Endothelial cell of umbilical vein (primary cell): ENCODE results near the gene FLRT3. TPM values are rescaled to one million over a fixed set of nuclear protein-coding genes. Genes with fewer than 3 reads are reported as not detected.

ENCODE experiments used
- BruUV-seq: library from RNA; stranded (reverse); fragments of 400-500 nt; replicated peaks from 2 replicates; lab custom pipeline; 2021; lab: Mats Ljungman, UMichigan
- CTCF ChIA-PET: fragments of 300-600, 350-600 bp; sonication (Branson Sonifier 250); formaldehyde crosslinking; loops from one replicate; lab custom pipeline; 2021; ENCODE audit warnings: antibody characterized with exemption, inconsistent platforms; lab: Charles Lee
- POLR2A ChIA-PET: fragments of 300-600, 350-600 bp; sonication (Branson Sonifier 250); formaldehyde crosslinking; loops from one replicate; lab custom pipeline; 2021; ENCODE audit warnings: antibody characterized with exemption, inconsistent platforms; lab: Charles Lee
- DNase-seq: peaks from one replicate; pipeline ENCODE4 v3.0.0-alpha.2; 2011; ENCODE audit warnings: low read depth, low spot score
- FAIRE-seq: peaks from 2 replicates; lab custom pipeline; 2011; peaks lifted over from hg19 to GRCh38; lab: Jason Lieb, UNC
- H2AFZ ChIP-seq: 2 replicates; pipeline ENCODE4 v1.6.0; 2012; ENCODE audit warnings: low read depth, low read length, control low read depth, inconsistent platforms
- H3K27ac ChIP-seq: 2 replicates; pipeline ENCODE4 v1.5.1; 2011; ENCODE audit warnings: low read depth, mild to moderate bottlenecking, control low read depth, low read length, moderate library complexity; ENCODE audit not compliant: insufficient read depth
- H3K27me3 ChIP-seq, 2 experiments: 2 replicates each; pipeline versions ENCODE4 v1.6.0 to v1.6.1; 2011; ENCODE audit warnings: low read length in 2 of 2, mixed read lengths in 1 of 2; ENCODE audit not compliant: control insufficient read depth in 2 of 2, insufficient read depth in 2 of 2
- H3K36me3 ChIP-seq, 2 experiments: 2 replicates in 1 of 2; 3 replicates in 1 of 2; pipeline ENCODE4 v1.5.1; 2011; ENCODE audit warnings: low read length in 2 of 2, mild to moderate bottlenecking in 1 of 2, moderate library complexity in 1 of 2; ENCODE audit not compliant: control insufficient read depth in 2 of 2, insufficient read depth in 2 of 2; ENCODE audit errors: extremely low read depth in 1 of 2
- H3K4me1 ChIP-seq: 3 replicates; pipeline ENCODE4 v1.5.1; 2011; ENCODE audit warnings: mild to moderate bottlenecking, low read length; ENCODE audit not compliant: control insufficient read depth, insufficient read depth; ENCODE audit errors: extremely low read depth
- H3K4me2 ChIP-seq: 2 replicates; pipeline ENCODE4 v1.6.1; 2011; ENCODE audit warnings: low read length, control low read depth, mixed read lengths; ENCODE audit not compliant: insufficient read depth
- H3K4me3 ChIP-seq, 3 experiments: fragments of 200-600 bp in 1 of 3; sonication (generic), shearing (Covaris generic) in 1 of 3; replicated peaks in 1 of 3; 2 replicates each; pipeline ENCODE4 v1.5.1; 2011 to 2016; ENCODE audit warnings: control low read depth in 3 of 3, low read length in 3 of 3, mild to moderate bottlenecking in 2 of 3, inconsistent platforms in 1 of 3, low read depth in 1 of 3, moderate library complexity in 1 of 3; ENCODE audit not compliant: insufficient read depth in 1 of 3
- H3K79me2 ChIP-seq: 2 replicates; pipeline ENCODE4 v1.6.0; 2012; ENCODE audit warnings: low read length, inconsistent platforms; ENCODE audit not compliant: control insufficient read depth, insufficient read depth
- H3K9ac ChIP-seq: replicated peaks from 2 replicates; pipeline ENCODE3; 2011; ENCODE audit warnings: low read length, control low read depth; ENCODE audit not compliant: insufficient read depth; ENCODE audit errors: extremely low read depth
- H3K9me1 ChIP-seq: replicated peaks from 3 replicates; pipeline ENCODE4 v1.6.0; 2011; ENCODE audit warnings: mild to moderate bottlenecking, low read length; ENCODE audit not compliant: control insufficient read depth, insufficient read depth; ENCODE audit errors: extremely low read depth
- H3K9me3 ChIP-seq: replicated peaks from 2 replicates; pipeline ENCODE4 v1.5.1; 2012; ENCODE audit warnings: low read length, inconsistent platforms; ENCODE audit not compliant: control insufficient read depth, insufficient read depth
- H4K20me1 ChIP-seq: replicated peaks from 2 replicates; pipeline ENCODE3; 2011; ENCODE audit warnings: mild to moderate bottlenecking, low read length; ENCODE audit not compliant: control insufficient read depth, insufficient read depth; ENCODE audit errors: extremely low read depth
- CTCF ChIP-seq, 2 donors: IDR thresholded peaks; 1 replicate in 1 of 2; 2 replicates in 1 of 2; pipeline ENCODE4 v1.5.1; 2011; ENCODE audit warnings: low read length in 2 of 2, mild to moderate bottlenecking in 2 of 2, moderate library complexity in 2 of 2, control low read depth in 1 of 2, inconsistent platforms in 1 of 2, low read depth in 1 of 2; ENCODE audit not compliant: insufficient read depth in 1 of 2; ENCODE audit errors: extremely low read depth in 1 of 2
- EZH2 ChIP-seq: IDR thresholded peaks from 2 replicates; pipeline ENCODE4 v1.6.1; 2012; ENCODE audit warnings: borderline replicate concordance, low read depth, mild to moderate bottlenecking, moderate library complexity, low read length, inconsistent platforms; ENCODE audit not compliant: severe bottlenecking
- FOS ChIP-seq: IDR thresholded peaks from 2 replicates; pipeline ENCODE4 v1.6.1; 2011; ENCODE audit warnings: mild to moderate bottlenecking, low read length, moderate library complexity, borderline replicate concordance; ENCODE audit not compliant: insufficient read depth
- GATA2 ChIP-seq: IDR thresholded peaks from 2 replicates; pipeline ENCODE4 v1.7.0; 2011; ENCODE audit warnings: low read depth, mild to moderate bottlenecking, moderate library complexity, mixed read lengths, low read length; ENCODE audit not compliant: insufficient read length, insufficient read depth
- MAX ChIP-seq: IDR thresholded peaks from 2 replicates; pipeline ENCODE4 v1.6.1; 2011; ENCODE audit not compliant: insufficient read depth, insufficient read length
- MYC ChIP-seq: IDR thresholded peaks from one replicate; pipeline ENCODE4 v1.6.1; 2011; ENCODE audit warnings: mild to moderate bottlenecking, low read depth, low read length
- POLR2A ChIP-seq: IDR thresholded peaks from 2 replicates; pipeline ENCODE4 v1.6.1; 2012; ENCODE audit warnings: low read depth, mild to moderate bottlenecking, control low read depth, low read length
- POLR2AphosphoS5 ChIP-seq: IDR thresholded peaks from 2 replicates; pipeline ENCODE4 v1.6.1; 2012; ENCODE audit warnings: low read depth, mild to moderate bottlenecking, control low read depth, low read length, moderate library complexity; ENCODE audit not compliant: insufficient read depth
- dilution Hi-C: fragments of 300-500 bp; cut with MboI; formaldehyde crosslinking; loops from one replicate; pipeline ENCODE4 v1.15.0; 2019; ENCODE audit warnings: low sequenced_read_pairs; ENCODE audit not compliant: extremely low pct_ligation_motif_present
- intact Hi-C: fragments of 100-400 bp; cut with micrococcal nuclease; formaldehyde crosslinking; loops from one replicate; pipeline ENCODE4 v1.10.0; 2022
- polyA plus RNA-seq, 4 experiments: library from polyadenylated mRNA; depleted of rRNA in 3 of 4; stranded (reverse) in 3 of 4; unstranded in 1 of 4; fragments of >200 nt; gene quantifications; 2 replicates each; pipeline versions ENCODE4 v1.2.1 to v1.2.3, GENCODE V29; 2011 to 2012; ENCODE audit warnings: missing spikeins in 1 of 4
- total RNA-seq: library from RNA; stranded (reverse); gene quantifications from 2 replicates; pipeline ENCODE4 v1.2.3, GENCODE V29; 2021

Gene FLRT3
- total and polyA plus RNA-seq, 2 donors (not counting 3 experiments of a cell fraction or from before 2014, with no cell fraction given), result 0.06 to 0.13 TPM

DNA sequence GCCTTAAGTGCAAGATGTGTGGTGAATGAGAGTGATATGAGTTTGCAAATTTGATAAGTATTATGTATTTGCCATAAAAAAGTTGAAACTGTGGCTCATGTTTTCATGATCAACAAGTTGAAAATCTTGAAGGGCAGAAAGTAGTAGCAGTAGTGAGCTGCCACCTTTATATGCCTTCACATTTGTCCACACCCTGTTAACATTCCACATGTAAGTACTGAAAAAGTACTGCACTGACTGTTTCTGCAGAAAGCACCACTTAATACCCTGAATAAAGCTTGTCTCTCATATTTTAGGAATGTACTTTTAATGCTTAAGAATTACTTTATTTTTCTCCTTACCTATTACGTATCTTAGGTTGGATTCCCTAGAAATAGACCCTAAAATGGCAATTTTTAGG lies 45.9 kb downstream of the FLRT3 start:
- Histone ChIP-seq H3K27me3 (peaks cover 0 to 2% of the 10 kb centered on the region in 2 experiments), H2AFZ (no peak overlapping the region), H3K79me2 (no peaks in the 10 kb centered on the region), H3K27ac (no peak overlapping the region), H3K9me1 (no peaks in the 10 kb centered on the region), H3K9ac (no peak overlapping the region), H3K9me3 (no peaks in the 10 kb centered on the region), H3K4me2 (no peak overlapping the region), H4K20me1 (no peaks in the 10 kb centered on the region), H3K4me3 (no peak overlapping the region), H3K36me3 (no peaks in the 10 kb centered on the region), H3K4me1 (no peaks in the 10 kb centered on the region)
- no TSS peak for BruUV-seq
- ChIA-PET CTCF (no interaction called here), POLR2A (no interaction called here)
- no peak for TF ChIP-seq CTCF (IDR thresholded peaks at IDR 0.05; ENCODE audit: extremely low read depth in 1 of 2, insufficient read depth in 1 of 2, low read depth in 1 of 2, low read length in 2 of 2)
- TF ChIP-seq EZH2, result no peak
- no peak for TF ChIP-seq FOS
- no peak for TF ChIP-seq POLR2AphosphoS5
- no peak for TF ChIP-seq POLR2A
- no peak for TF ChIP-seq MAX
- no peak for TF ChIP-seq GATA2
- no peak for TF ChIP-seq MYC
- DNase-seq (no peak), FAIRE-seq (no peak)
- intact Hi-C loops (no loop called here), dilution Hi-C loops (no loop called here)
